Hematopoietic multipotent progenitor cell (in vitro differentiated cells): Measurements from ENCODE around the gene RIN3. TPM values are rescaled to one million over a fixed set of nuclear protein-coding genes. Genes with fewer than 3 reads are reported as not detected.
"Not testable (repeated sequence)": the region's sequence is repeated elsewhere in the genome, so short reads cannot be mapped to it uniquely, and the experiment has no call there.

Source experiments
- DNase-seq, 3 donors: peaks; one replicate each; pipeline ENCODE4 v3.0.0-alpha.2; 2011 to 2015; ENCODE audit warnings: low read depth in 2 of 3, low spot score in 2 of 3
- total RNA-seq: library from RNA; depleted of rRNA; stranded (reverse); fragments of >200 nt; gene quantifications from one replicate; pipeline ENCODE4 v1.2.3, GENCODE V29; 2012

RIN3 gene
- total RNA-seq, 1 donor = 73.5 TPM

DNA sequence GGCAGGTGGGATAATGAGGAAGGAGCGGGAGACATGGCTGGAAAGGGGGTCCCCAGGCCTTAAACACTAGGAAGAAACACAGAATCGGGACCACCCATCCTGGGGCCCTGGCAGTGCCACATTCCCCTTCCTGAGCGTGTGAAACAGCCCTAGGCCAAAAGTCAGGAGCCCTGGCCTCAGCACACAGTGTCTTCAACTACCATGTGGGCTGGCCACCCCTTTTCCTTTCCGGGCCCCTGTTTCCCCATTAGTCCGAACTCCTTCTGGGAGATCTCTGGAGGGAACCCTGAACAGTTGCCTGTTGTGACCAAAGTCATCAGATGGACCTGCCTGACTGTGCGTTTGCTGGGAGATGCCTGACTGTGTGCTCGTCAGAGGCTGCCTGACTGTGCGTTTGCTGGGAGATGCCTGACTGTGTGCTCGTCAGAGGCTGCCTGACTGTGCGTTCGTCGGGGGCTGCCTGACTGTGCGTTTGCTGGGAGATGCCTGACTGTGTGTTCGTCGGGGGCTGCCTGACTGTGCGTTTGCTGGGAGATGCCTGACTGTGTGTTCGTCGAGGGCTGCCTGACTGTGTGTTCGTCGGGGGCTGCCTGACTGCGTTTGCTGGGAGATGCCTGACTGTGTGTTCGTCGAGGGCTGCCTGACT is 126.0 kb downstream of the RIN3 start:
- DNase-seq = not testable (repeated sequence)

DNA sequence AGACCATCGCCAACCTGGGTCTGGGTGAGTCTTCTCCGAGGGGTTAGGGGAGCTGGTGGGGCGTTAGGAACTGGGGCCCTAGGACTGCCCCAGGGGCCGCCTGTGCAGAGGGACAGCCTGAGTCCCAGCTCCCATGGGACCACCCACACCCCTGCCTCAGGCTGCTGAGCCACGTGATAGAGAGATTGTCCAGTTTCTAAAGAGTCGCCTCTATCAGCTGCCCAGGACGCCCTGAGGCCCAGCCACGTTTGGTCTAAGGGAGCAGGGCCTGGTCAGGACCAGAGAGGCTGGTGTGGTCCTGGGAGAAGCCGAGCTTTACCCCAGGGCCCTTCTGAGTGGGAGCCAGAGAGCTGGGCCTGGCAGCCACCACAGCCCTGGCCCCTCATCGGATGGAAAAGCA is 127.7 kb downstream of the RIN3 start:
- DNase-seq = no peak

DNA sequence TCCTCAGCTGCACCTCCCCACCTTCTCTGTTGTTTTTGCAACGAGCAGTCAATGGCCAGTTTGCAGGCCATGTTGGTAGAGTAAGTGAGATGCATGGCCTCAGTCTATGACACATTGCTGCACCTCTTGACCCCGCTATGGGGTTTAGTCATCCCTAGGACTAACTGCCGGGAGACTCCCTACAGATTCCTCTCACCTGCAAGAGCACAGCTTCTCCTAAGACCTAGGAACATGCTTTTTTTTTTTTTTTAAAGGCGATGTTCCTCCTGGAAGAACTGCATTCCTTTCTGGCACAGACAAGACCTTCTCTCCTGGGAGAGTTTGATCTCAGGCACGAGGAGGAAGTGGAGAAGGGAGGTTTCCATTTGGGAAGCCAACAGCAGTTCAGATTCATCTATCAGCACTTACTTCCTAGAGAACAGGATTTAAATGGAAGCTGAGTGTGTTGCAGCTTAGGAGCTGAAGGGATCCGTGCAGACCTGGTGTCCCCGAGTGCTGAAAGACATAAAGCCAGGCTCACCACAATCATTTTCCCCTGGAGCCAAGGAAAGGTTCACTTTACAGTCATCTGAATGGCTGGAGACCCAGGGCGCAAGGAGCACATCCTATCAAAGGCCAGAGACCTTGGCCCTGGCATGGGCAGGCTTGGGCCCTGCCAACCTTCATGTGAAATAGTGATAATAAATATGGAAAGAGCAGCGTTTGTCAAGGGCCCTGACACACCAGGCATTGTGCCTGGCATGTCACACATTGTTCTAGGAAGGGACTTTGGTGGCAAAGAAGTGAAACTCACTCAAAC is 130.8 kb downstream of the RIN3 start:
- DNase-seq = no peak

DNA sequence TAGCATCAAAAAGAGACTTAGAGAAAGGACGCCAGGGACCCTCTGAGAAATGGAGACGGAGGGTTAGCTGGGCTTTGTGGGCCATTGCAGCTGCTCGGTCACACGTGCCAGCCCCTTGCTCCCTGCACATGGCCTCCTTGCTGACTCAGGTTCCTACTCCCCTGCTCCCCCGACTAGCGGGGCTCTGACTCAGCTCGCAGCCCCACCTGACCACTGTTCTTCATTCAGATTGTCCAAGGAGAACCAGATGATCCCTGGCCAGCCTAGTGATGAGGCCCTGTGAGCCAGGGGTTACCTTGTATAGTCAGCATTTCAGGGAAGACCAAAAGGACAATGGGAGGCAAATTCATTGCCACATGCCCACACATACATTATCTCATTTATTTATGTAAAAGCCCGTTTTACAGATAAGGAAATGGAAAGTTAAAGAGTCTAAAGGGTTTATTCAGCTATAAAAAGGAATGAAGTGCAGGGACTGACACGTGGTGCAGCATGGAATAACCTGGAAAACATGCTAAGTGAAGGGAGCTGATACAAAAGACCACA is 131.5 kb downstream of the RIN3 start:
- DNase-seq = no peak

DNA sequence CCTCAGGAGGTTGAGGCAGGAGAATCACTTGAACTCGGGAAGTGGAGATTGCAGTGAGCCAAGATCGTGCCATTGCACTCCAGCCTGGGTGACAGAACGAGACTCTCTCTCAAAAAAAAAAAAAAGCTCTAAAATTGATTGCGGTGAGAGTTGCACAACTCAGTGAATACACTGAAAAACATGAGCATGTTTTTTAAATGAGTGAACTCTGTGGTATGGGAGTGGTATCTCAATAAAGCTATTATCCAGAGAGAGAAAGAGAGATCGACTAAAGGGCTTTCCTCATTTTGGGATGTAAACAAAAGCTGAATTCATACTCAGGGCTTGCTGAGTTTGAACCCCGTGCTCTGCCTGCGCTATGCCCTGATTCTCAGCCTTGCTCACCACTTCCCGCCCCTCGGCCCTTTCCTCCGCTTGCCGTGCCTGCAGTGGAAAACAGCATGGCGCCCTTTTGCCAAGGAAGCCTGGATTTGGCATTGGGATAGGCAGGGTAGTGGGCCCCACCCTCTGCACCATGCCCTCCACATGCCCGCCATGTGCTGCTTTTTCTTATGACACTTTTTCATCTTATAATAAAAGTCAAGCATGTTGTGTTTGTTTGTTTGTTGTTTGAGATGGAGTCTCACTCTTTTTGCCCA is 132.4 kb downstream of the RIN3 start:
- no peak for DNase-seq

DNA sequence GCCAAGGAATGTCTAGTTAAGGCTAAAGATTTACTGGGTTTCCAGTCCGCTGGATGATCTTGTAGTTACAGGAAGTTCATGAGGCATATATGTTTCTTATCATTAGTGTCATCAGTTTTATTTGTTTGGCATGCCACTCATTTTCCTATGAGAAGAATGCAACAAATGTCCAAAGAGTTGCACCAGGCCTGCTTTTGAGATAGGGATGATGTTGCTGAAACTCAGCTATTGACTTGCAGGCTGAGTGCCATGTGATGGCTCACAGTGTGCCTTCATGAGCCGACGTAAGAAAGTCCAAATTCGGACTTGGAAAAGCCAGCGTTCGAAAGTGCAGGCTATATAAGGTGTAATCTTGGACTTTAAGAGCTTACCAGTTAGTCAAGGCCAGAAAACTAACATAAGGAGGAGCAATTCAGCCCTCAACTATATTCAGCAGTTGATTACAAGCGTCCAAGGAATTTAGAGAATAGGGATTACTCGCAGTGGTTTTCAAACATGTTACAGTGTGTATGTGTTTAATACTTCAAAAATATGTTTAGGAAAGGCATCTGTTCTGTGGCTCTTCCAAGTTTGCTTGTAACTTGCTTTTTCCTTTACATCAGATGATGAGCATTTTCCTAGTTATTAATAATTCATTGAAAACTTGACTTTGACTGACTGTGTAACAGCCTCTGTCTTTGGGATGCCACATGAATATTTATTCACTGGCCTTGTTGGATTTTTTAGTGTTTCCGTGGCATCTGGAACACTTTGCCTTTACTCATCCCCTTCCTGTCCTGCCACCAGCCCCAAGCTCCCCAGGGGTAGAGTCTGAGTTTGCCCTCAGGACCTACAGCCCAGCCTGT is 133.6 kb downstream of the RIN3 start:
- no peak for DNase-seq

DNA sequence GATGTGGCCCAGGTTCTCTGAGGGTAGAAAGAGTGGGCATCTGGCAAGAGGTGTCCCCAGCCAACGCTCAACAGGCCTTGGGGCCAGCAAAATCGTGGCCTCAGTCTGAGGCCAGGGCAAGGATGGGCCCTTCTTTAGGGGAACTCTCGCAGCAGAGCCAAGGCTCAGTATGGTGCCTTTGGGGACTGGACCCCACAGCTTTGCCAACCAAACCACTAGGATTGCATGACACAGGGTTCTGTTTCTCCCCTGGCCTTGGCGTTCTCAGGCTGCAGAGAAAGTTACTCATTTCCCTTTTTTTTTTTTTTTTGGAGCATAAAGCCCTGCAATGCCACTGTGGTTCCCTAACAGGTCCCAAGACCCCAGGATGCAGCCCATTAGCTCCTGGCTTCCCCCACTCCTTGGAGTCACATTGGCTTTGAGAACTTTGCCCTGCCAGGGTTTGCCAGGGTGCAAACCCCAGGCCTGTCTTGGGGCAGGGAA is 134.3 kb downstream of the RIN3 start:
- DNase-seq = peak in 2 of 3 donors; percentile 51 to 53

DNA sequence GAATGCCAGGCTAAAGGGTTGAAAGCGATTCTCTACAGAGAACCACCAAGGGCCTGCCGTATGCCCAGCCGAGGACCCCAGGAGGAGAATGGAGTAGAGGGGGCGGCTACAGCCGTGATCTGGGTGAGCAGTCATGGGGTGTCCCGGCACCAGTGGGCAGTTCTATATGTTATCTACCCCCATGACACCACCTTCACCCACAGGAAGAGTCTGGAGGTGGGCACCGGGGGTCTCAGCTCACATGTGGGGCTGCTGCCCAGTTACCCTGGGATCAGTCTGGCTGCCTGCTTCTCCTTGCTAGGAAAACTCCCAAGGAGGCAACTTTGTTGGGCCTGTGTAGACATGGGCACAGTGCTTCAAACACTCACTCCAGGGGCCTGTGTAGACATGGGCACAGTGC is 135.5 kb downstream of the RIN3 start:
- DNase-seq = no peak

DNA sequence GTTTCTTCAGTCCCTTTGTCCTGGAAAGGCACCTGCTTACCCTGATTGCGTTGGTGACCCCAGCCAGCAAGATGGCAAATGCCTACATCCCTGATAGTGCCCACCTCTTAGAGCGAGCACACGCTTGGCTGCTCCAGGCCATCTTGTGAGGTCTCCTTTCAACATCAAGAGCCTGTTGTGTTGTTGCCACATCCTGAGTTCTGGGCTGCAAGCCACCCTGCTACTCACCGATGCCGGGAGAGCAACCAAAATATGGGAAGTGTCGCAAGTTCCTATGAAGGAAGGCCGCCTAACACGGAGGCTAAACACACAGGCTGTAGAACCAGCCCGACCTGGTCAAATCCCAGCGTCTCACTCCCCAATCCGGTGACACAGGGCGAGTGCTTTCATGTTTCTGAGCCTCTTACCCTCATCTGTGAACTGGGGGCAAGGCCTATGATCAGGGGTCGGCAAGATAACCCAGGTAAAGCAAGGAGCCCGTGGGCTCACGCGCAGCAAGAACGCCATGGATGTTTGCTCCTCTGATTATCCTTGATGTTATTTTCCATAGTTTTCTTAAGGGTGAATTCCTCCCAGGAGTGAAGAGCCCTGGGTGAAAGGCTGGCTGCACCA is 136.5 kb downstream of the RIN3 start:
- DNase-seq = peak in 1 of 3 donors; percentile 54

DNA sequence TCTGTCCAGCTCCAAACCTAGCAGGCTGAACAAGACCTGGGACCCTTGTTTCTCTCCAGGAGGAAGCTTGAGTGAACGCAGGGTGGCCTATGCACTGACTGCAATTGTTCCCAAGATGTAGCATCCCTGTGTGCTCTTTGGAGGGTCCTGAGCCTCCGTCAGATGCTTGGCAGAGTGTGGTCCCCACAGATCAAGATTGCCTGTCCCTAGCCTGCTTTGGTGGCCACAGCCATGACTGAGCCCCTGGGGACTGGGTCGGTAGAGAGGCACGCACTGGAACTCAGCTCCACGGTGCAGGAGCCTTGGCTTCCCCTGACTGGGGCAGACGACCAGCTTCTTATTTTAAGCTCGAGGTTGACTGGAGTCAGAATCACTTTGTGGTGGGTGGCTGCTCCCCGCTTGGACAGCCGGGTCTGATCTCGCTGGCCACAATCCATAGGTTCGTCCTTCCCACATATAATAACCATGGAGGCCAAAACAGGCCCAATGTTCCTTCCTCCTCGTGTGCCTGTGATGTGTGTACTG is 137.1 kb downstream of the RIN3 start:
- no peak for DNase-seq

DNA sequence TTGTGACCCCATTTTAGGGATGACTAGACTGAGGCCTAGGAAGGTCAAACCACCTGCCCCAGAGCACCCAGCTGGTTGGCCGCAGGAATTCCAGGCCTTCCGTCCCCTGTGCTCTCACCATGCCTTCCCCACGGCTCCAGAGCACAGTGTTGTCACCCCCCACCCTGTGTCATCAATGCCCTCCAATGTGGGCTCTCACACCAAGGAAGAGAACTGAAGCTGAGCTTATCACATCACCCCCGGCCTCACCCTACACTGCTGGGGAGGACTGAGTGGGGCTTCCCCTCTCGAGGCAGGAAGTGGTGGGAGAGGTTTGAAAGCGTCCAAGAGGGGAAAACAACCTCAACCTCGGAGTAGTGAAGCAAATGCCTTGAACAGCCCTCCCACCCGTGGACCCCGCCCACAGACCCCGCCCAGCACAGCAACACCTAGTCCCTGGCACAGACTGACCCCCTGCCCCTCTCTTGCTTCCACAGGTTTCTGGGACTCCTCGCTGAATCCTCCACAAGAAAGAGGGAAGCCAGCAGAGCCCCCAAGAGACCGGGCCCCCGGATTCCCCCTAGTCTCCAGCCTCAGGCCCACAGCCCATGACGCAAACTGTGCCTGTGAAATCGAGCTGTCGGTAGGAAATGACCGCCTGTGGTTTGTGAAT is 137.7 kb downstream of the RIN3 start:
- DNase-seq = peak; percentile 56 to 96 (median 91)

DNA sequence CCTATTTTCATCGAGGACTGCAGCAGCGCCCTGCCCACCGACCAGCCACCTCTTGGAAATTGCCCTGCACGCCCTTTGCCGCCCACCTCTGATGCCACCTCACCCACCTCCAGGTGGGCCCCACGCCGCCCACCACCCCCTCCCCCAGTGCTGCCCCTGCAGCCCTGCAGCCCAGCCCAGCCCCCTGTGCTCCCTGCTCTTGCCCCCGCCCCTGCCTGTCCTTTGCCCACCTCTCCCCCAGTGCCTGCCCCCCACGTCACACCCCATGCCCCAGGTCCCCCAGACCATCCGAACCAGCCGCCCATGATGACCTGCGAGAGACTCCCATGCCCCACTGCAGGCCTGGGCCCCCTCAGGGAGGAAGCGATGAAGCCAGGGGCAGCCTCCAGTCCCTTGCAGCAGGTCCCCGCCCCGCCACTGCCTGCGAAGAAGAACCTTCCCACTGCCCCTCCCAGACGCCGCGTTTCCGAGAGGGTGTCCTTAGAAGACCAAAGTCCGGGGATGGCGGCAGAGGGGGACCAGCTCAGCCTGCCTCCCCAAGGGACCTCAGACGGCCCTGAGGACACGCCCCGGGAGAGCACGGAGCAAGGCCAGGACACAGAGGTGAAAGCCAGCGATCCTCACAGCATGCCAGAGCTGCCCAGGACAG is 138.3 kb downstream of the RIN3 start:
- peak in 2 of 3 donors; percentile 61 to 69 for DNase-seq

DNA sequence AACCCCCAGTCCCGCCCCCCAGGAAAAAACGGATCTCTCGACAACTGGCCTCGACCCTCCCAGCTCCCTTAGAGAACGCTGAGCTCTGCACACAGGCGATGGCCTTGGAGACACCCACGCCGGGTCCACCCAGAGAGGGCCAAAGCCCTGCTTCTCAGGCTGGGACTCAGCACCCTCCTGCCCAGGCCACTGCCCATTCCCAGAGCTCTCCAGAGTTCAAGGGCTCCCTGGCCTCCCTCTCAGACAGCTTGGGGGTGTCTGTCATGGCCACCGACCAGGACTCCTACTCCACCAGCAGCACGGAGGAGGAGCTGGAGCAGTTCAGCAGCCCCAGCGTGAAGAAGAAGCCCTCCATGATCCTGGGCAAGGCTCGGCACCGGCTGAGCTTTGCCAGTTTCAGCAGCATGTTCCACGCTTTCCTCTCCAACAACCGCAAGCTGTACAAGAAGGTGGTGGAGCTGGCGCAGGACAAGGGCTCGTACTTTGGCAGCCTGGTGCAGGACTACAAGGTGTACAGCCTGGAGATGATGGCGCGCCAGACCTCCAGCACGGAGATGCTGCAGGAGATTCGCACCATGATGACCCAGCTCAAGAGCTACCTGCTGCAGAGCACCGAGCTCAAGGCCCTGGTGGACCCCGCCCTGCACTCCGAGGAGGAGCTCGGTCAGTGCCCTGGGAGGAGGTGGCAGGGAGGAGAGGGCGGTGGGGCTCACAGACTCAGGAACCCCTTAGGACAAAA is 139.0 kb downstream of the RIN3 start:
- no peak for DNase-seq

DNA sequence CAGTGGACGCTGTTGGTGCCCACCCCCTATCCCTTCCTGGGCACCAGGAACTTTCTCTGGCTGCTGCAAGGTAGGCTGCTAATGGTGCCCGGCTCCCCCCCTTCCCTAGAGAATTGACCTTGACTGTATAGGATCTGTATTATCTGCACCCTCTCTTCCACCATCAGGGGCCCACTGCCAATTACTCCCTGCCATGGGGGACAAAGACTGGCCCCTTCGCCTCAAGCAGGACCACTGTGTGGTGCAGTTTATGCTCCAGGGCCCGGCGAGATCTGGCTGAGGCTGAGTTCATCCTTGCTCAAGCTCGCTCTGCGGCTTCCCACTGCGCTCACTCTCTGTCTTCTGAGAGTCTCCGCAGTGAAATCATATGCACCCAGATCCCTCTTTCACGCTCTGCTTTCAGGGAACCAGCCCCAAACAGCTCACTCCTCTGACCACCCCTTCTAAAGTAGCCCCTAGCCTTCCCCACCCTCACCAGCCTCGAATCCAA is 139.6 kb downstream of the RIN3 start:
- no peak for DNase-seq

DNA sequence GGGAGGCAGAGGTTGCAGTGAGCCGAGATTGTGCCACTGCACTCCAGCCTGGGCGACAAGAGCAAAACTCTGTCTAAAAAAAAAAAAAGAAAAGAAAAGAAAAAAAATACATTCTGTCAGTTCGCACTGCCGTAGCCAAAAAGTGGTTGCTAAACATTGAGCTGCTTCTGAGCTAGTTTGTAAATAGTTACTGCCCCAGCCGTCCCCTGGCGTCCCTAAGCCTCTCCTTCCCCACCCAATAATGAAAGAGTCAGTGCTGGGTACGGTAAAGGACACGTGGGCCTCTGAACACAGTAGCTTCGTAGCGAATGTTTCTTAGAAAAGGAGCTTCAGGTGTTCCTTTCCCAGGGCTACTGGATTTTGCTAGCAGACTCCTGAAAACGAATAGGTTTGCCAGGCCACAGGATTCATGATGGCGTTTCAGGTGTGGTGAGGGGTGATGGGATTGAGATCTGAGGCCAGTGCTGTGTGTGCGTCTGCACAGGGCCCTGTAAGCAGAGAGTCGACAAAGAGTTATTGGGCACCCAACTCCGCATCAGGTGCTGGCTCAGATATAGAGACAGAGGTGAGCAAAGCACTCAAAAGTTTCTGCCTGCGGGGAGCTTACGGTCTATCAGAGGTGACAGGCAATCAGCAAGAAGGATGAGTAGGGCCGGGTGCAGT is 140.8 kb downstream of the RIN3 start:
- no peak for DNase-seq

DNA sequence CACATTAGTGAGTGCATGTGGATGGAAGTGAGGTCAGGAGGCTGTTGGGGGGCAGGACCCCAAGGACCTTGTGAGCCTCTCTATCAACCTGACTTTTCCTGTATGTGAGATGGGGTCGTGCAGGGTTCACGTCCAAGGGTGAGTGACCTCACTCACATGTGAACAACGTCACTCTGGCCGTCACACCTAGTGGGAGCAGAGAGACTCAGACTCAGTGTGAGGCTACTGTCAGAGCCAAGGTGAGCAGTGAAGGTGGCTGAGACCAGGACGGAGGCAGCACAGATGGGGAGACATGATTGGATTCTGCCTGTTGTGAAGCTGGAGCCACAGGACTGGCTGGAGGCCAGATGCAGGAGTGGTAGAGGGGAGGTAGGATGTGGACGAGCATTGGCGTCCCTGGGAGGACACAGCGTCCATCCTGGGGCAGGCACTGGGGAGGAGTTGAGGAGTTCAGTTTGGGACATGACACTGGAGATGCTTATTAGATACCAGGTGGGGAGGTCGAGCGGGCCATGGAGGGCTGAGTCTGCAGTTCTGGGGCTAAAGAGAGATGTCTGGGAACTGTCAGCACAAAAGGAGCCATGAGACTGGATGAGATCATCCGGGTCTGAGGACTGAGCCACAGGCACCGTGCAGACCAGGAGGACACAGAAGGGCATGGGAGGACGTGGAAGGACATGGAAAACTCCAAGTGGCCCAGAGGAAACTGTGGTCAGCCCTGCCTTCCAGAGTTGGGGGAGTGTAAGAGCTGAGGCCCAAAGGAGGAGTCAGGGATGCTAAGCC is 142.0 kb downstream of the RIN3 start:
- DNase-seq = no peak
